Lower leg skin (tissue), 4 donors: ENCODE data around the gene PAFAH1B1. TPM values are rescaled to one million over a fixed set of nuclear protein-coding genes. Genes with fewer than 3 reads are reported as not detected.
"Not testable (repeated sequence)": the region's sequence is repeated elsewhere in the genome, so short reads cannot be mapped to it uniquely, and the experiment has no call there.

Source experiments
- DNase-seq, 2 donors: peaks; one replicate each; pipeline ENCODE4 v3.0.0-alpha.2; 2019; ENCODE audit warnings: low spot score in 2 of 2
- H3K4me3 ChIP-seq: fragments of 200-600 bp; sonication (generic); 2 replicates; pipeline ENCODE4 v1.5.1; 2017; ENCODE audit warnings: mild to moderate bottlenecking, low read depth; ENCODE audit not compliant: poor library complexity, severe bottlenecking
- POLR2A ChIP-seq, 2 donors: fragments of 450-650 bp; IDR thresholded peaks; one replicate each; pipeline ENCODE4 v1.6.1; 2016 to 2017; ENCODE audit warnings: antibody characterized with exemption in 2 of 2, mild to moderate bottlenecking in 1 of 2, moderate library complexity in 1 of 2
- WGBS, 2 donors: methylation state at CpG; one replicate each; pipeline ENCODE4 v1.1.5; 2018; 5-methylcytosine and 5-hydroxymethylcytosine counted together
- intact Hi-C: fragments of 100-400 bp; cut with DNase I; formaldehyde crosslinking; loops from one replicate; pipeline ENCODE4 v1.15.0; 2023; ENCODE audit warnings: low total_unique reads
- total RNA-seq, 4 donors: library from RNA; depleted of rRNA; stranded (reverse); fragments of >200 nt; gene quantifications; one replicate each; pipeline ENCODE4 v1.1.0, GENCODE V29; 2016
- TF ChIP-seq, protein P1 (sequence below), 3 donors: fragments of 450-650 bp; IDR thresholded peaks; one replicate each; pipeline ENCODE4 v1.5.1; 2016; ENCODE audit warnings: antibody characterized with exemption in 3 of 3, mild to moderate bottlenecking in 3 of 3, moderate library complexity in 2 of 3

PAFAH1B1 gene
- total RNA-seq, 4 donors from 2014 or later, result 58.7 to 121 (median 94.6) TPM

DNA sequence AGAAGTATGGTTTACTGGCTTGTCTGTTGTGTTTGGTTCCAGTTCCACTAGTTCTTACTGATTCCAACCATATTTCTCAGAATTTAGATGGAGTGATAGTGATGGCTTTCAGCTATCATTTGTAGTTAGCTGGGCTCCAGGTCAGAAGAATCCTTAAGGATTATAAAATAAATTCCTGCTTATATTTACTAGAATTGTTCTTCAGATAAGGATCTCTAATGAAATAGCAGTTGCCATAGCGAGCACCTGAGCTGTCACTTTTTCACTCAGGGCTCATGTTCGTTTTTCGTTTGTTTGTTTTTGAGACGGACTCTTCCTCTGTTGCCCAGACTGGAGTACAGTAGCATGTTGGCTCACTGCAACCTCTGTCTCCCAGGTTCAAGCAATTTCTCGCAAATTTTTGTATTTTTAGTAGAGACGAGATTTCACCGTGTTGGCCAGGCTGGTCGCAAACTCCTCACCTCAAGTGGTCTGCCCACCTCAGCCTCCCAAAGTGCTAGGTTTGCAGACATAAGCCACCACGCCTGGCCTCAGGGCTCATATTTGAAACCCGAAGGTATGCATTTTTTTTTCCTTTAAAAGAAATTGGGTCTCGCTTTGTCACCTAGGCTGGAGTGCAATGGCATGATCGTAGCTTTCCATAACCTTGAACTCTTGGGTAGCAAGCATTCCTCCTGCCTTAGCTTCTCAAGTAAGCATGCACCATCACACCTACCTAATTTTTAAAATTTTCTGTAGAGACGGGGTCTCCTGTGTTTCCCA is 42.9 kb downstream of the PAFAH1B1 start:
- no peak for DNase-seq
- H3K4me3 ChIP-seq, result no peak overlapping the region
- whole genome bisulfite sequencing, 2 donors, result 90 to 92% methylated on average over 13 of the region's 13 CpGs
- TF ChIP-seq POLR2A (IDR thresholded peaks at IDR 0.05), result no peak
- TF ChIP-seq, protein P1, sequence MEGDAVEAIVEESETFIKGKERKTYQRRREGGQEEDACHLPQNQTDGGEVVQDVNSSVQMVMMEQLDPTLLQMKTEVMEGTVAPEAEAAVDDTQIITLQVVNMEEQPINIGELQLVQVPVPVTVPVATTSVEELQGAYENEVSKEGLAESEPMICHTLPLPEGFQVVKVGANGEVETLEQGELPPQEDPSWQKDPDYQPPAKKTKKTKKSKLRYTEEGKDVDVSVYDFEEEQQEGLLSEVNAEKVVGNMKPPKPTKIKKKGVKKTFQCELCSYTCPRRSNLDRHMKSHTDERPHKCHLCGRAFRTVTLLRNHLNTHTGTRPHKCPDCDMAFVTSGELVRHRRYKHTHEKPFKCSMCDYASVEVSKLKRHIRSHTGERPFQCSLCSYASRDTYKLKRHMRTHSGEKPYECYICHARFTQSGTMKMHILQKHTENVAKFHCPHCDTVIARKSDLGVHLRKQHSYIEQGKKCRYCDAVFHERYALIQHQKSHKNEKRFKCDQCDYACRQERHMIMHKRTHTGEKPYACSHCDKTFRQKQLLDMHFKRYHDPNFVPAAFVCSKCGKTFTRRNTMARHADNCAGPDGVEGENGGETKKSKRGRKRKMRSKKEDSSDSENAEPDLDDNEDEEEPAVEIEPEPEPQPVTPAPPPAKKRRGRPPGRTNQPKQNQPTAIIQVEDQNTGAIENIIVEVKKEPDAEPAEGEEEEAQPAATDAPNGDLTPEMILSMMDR (IDR thresholded peaks at IDR 0.05), result no peak
- intact Hi-C loops, result no loop called here

DNA sequence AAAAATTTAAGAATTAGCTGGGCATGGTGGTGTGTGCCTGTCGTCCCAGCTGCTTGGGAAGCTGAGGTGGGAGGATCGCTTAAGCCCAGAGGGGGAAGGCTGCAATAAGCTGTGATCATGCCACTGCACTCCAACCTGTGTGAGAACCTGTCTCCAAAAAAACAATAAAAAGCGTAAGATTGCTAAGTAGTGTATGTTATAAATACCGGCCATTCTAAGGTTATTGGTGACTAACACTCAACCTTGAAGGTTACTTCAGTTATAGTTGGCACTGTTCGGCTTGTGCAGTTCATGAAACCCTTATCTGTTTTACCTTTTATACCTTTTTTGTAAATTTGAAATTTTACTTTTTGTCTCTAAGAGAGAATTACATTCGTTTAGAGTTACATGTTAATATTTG is 44.0 kb downstream of the PAFAH1B1 start:
- intact Hi-C loops, result no loop called here
- no peak overlapping the region for H3K4me3 ChIP-seq
- no peak for DNase-seq
- 85 to 93% methylated on average over 6 of the region's 6 CpGs for WGBS, 2 donors
- TF ChIP-seq POLR2A (IDR thresholded peaks at IDR 0.05), result no peak
- TF ChIP-seq, protein P1 (IDR thresholded peaks at IDR 0.05), result no peak

DNA sequence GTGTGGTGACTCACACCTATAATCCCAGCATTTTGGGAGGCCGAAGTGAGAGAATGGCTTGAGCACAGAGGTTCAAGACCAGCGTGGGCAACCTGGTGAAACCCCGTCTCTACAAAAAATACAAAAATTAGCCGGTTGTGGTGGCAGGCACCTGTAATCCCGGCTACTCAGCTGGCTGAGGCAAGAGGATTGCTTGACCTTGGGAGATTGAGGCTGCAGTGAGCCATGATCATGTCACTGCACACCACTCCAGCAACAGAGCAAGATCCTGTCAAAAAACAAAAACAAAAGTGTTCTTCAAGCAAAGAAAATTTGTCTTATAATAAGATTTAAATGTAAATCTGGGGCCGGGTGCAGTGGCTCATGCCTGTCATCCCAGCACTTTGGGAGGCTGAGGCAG is 51.5 kb downstream of the PAFAH1B1 start:
- no peak overlapping the region for H3K4me3 ChIP-seq
- intact Hi-C loops, result no loop called here
- 79 to 82% methylated on average over 6 of the region's 6 CpGs for WGBS, 2 donors
- no peak for TF ChIP-seq POLR2A (IDR thresholded peaks at IDR 0.05)
- TF ChIP-seq, protein P1 (IDR thresholded peaks at IDR 0.05), result no peak
- DNase-seq, result no peak

DNA sequence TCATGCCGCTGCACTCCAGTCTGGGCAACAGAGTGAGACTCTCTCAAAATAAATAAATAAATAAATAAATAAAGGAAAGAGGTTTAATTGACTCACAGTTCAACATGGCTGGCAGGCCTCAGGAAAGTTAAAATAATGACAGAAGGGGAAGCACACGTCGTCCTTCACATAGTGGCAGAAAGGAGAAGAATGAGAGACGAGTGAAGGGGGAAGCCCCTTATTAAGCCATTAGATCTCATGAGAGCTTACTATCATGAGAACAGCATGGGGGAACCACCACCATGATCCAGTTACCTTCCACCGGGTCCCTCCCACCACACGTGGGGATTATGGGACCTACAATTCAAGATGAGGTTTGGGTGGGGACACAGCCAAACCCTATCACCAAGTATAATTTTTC is 54.5 kb downstream of the PAFAH1B1 start:
- WGBS, 2 donors, result 91 to 96% methylated on average over 6 of the region's 6 CpGs
- DNase-seq, result no peak
- no peak overlapping the region for H3K4me3 ChIP-seq
- TF ChIP-seq, protein P1 (IDR thresholded peaks at IDR 0.05), result no peak
- no peak for TF ChIP-seq POLR2A (IDR thresholded peaks at IDR 0.05)
- intact Hi-C loops, result no loop called here

DNA sequence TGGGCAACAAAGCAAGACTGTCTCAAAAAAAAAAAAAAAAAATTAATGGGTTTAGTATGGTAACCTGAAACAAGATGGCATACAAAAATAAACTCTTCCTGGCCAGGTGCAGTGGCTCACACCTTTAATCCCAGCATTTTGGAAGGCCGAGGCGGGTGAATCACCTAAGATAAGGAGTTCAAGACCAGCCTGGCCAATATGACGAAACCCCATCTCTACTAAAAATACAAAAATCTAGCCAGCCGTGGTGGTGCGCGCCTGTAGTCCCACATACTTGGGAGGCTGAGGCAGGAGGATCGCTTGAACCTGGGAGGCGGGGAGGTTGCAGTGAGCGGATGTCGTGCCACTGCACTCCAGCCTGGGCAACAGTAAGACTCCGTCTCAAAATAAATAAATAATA is 55.7 kb downstream of the PAFAH1B1 start:
- WGBS, 2 donors, result 97 to 98% methylated on average over 11 of the region's 11 CpGs
- intact Hi-C loops, result no loop called here
- TF ChIP-seq POLR2A (IDR thresholded peaks at IDR 0.05), result no peak
- TF ChIP-seq, protein P1 (IDR thresholded peaks at IDR 0.05), result no peak
- no peak overlapping the region for H3K4me3 ChIP-seq
- no peak for DNase-seq

DNA sequence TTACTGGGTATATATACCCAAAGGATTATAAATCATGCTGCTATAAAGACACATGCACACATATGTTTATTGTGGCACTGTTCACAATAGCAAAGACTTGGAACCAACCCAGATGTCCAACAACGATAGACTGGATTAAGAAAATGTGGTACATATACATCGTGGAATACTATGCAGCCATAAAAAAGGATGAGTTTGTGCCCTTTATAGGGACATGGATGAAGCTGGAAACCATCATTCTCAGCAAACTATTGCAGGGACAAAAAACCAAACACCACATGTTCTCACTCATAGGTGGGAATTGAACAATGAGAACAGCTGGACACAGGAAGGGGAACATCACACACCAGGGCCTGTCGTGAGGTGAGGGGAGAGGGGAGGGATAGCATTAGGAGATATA is 59.5 kb downstream of the PAFAH1B1 start:
- 91% methylated on average over 3 of the region's 3 CpGs for WGBS, 2 donors
- intact Hi-C loops, H3K4me3 ChIP-seq, DNase-seq: not testable (repeated sequence)
